Camera-type eye (tissue), 1 donor: ENCODE measurements around the gene SPRR2D. TPM values are rescaled to one million over a fixed set of nuclear protein-coding genes. Genes with fewer than 3 reads are reported as not detected.

ENCODE experiments used
- total RNA-seq: library from RNA; depleted of rRNA; stranded (reverse); fragments of >200 nt; gene quantifications from one replicate; pipeline ENCODE4 v1.2.3, GENCODE V29; 2014

SPRR2D gene
- not detected for total RNA-seq

DNA sequence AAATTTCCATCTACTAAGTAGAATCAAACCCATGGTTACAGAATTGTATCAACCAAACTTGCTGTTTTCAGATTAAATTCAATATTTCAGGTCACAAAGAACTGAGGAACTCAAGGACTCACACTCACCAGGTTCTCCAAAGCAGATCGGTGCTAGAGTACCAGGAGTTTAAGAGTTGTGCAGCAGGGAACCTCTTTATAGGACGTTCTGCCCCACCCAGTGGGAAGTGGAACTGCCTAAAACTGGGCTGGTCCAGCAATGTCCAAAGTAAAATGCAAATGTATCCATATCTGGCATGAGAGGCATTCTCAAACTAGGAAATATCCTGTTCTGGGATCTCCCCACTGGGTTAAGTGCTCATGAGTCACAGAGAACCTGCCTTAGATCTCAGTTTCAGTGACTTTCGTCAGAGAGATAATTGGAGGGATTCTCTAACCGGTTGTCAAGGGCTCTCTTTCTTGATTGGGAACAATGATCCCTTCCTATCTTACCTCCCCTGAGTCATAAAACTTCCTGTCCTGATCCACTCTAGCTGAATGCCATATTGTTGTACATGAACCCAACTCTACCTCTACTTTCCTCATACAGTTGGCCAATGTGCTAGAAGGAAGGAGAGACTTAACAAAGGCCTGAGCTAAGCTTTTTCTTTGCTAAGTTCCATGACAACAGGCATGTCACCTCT, at the start of gene SPRR2D:
TSS of gene SPRR2D (minus strand) at position 171 of the 682 bp plus-strand sequence. CDS start 774 bp downstream, outside the sequence.

DNA sequence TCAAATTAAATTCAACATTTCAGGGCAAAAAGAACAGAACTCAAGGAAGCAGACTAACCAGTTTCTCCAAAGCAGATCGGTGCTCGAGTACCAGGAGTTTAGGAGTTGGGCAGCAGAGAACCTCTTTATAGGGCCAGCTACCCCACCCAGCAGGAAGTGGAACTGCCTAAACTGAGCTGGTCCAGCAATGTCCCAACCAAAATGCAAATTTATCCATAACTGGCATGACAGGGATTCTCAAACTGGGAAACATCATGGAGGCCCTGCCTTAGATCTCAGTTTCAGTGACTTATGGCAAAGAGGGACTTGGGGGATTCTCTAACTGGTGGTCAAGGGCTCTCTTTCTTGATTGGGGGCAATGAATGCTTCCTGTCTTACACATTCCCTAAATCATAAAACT, 30.6 kb upstream of the SPRR2D start, which contains the start of gene SPRR2B:
TSS of gene SPRR2B (minus strand) at position 101 of the 400 bp plus-strand sequence. CDS start 772 bp downstream, outside the sequence.

DNA sequence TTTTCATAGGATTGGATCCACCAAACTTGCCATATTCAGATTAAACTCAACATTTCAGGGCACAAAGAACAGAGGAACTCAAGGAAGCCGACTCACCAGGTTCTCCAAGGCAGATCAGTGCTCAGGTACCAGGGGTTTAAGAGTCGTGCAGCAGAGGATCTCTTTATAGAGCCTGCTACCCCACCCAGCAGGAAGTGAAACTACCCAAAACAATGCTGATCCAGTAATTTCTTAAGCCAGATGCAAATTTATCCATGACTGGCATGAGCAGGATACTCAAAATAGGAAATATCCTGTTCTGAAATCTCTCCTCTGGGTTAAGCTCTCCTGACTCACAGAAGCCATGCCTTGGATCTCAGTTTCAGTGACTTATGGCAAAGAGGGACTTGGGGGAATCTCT, 16.5 kb upstream of the SPRR2D start, which contains the start of gene SPRR2A:
TSS of gene SPRR2A (minus strand) at position 138 of the 400 bp plus-strand sequence. CDS start 777 bp downstream, outside the sequence.

DNA sequence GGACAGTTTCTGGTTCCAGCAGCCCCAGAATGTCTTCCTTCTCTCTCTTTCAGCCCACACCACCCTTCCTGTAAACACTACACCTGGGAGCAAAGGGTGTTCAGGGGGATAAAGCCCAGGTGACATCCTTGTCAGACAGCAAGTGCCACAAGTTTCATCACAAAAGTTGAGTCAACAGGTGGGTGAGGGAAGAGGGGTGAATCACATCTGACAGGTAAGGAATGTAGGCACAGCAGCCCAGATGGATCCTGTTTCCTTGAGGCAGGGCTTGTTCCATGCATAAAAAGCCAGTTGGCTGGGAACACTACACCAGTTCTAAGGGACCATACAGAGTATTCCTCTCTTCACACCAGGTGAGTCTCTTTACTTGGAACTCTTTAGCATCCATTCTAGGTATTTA, 10.0 kb downstream of the SPRR2D start, which contains the start of gene SPRR1B:
TSS of gene SPRR1B (plus strand) at position 309 of the 400 bp plus-strand sequence. CDS start 1,143 bp downstream, outside the sequence.

DNA sequence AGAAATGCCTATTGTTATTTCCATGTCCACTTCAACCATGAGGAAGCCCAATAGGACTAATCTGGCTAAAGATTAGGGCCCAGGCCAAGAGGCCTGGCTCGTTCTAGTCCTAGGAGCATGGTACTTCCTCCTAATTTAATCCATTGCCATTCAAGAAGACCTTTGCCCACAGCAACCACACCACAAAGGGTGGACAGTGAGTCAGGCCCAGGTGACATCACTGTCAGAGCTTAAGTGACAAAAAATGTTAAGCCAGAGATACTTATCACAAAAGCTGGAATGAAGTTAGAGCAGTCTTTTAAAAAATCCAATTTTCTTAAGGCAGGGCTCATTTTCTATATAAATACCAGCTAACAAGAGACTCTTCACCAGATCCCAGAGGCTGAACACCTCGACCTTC, 39.5 kb downstream of the SPRR2D start, which contains the start of gene SPRR3:
TSS of gene SPRR3 (plus strand) at position 368 of the 400 bp plus-strand sequence. CDS start 1,272 bp downstream, outside the sequence.

Other genes with a start within 250 kb of the SPRR2D start
- gene LCE1D, start 244.4 kb downstream of the SPRR2D start, total RNA-seq, result not detected
- not detected for gene LCE1C, start 234.5 kb downstream of the SPRR2D start, total RNA-seq
- not detected for gene LCE1B, start 229.1 kb downstream of the SPRR2D start, total RNA-seq
- gene LCE1A, start 213.6 kb downstream of the SPRR2D start, total RNA-seq, result not detected
- gene LCE6A, start 198.3 kb downstream of the SPRR2D start, total RNA-seq, result not detected
- not detected for gene LCE7A, start 181.1 kb downstream of the SPRR2D start, total RNA-seq
- gene SMCP, start 162.8 kb downstream of the SPRR2D start, total RNA-seq, result not detected
- 0.44 TPM for gene IVL, start 132.6 kb downstream of the SPRR2D start, total RNA-seq
- not detected for gene SPRR5, start 93.9 kb downstream of the SPRR2D start, total RNA-seq
- not detected for gene SPRR4, start 70.5 kb downstream of the SPRR2D start, total RNA-seq
- gene SPRR1A, start 57.0 kb downstream of the SPRR2D start, total RNA-seq, result not detected
- gene SPRR3, start 39.4 kb downstream of the SPRR2D start, total RNA-seq, result not detected
- gene SPRR1B, start 9.9 kb downstream of the SPRR2D start, total RNA-seq, result not detected
- gene SPRR2A, start 16.4 kb upstream of the SPRR2D start, total RNA-seq, result not detected
- gene SPRR2B, start 30.5 kb upstream of the SPRR2D start, total RNA-seq, result not detected
- gene SPRR2E, start 53.4 kb upstream of the SPRR2D start, total RNA-seq, result not detected
- gene SPRR2F, start 72.4 kb upstream of the SPRR2D start, total RNA-seq, result not detected
- not detected for gene SPRR2G, start 109.8 kb upstream of the SPRR2D start, total RNA-seq
- not detected for gene LELP1, start 162.3 kb upstream of the SPRR2D start, total RNA-seq
- gene PRR9, start 176.5 kb upstream of the SPRR2D start, total RNA-seq, result not detected
- 0.44 TPM for gene LORICRIN, start 218.6 kb upstream of the SPRR2D start, total RNA-seq